Neuron (in vitro differentiated cells): ENCODE results near the gene PTPRU.

Source experiments
- H2AFZ ChIP-seq: one replicate; pipeline ENCODE4 v1.6.1; 2013; ENCODE audit warnings: low read depth, mild to moderate bottlenecking, inconsistent platforms, low read length, moderate library complexity
- H3K27me3 ChIP-seq: one replicate; pipeline ENCODE4 v1.6.1; 2013; ENCODE audit warnings: low read length; ENCODE audit not compliant: insufficient read depth
- H3K36me3 ChIP-seq: one replicate; pipeline ENCODE4 v1.6.1; 2013; ENCODE audit warnings: low read length; ENCODE audit not compliant: insufficient read depth
- H3K4me1 ChIP-seq: one replicate; pipeline ENCODE4 v1.6.1; 2013; ENCODE audit warnings: low read length; ENCODE audit not compliant: insufficient read depth
- H3K4me3 ChIP-seq: 2 replicates; pipeline ENCODE4 v1.5.1; 2013; ENCODE audit warnings: mild to moderate bottlenecking, low read length, moderate library complexity
- H3K9me3 ChIP-seq: one replicate; pipeline ENCODE4 v1.6.1; 2013; ENCODE audit warnings: low read length

The PTPRU gene

DNA sequence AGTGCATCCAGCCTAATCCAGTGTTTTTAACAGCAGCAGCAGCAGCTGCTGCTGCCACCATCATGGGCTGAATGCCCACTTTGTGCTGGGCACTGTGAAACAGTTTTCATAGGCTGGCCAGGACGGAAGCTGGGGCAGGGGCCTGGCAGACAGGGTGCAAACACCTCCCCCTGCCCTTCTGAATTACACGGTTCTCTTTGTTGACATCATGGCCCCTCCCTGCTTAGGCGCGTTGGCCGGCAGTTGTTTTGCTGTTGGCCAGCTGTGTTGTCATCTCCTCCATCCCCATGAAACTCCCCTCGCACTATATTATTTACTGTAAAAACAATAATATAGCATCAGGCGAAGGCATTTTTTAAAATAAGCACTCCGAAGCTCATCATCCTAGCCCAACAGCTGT, 33.1 kb downstream of the PTPRU start:
- Histone ChIP-seq H3K27me3 (no peaks in the 10 kb centered on the region), H3K4me1 (peaks cover 12% of the 10 kb centered on the region), H3K4me3 (no peak overlapping the region), H3K9me3 (no peaks in the 10 kb centered on the region), H2AFZ (no peak overlapping the region), H3K36me3 (no peaks in the 10 kb centered on the region)

DNA sequence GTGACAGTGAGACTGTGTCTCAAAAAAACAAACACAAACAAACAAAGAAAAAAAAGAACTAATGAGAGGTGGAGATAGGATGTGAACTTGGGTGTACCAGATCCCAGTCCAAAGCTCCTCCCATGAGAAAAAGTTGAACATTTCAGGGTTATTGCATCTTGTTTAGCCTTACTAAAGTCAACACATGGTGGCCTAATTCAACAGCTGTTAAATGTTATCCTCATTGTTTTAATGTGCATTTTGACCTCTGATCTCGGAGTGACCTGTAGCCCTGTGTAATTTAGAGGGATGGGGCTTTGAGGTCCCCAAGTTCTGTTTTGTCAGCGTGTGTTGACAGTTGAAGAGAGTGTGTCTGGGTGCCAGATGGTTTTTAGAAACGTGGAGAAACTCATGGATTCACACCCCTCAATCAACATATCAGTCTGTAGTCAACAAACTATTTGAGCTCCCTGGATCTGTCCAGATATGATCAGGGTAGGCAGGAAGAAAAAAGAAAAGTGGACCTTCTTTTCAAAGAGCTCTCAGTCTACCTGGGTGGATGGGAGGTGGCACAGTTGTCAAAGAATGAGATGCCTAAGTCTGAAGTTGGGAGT, 34.7 kb downstream of the PTPRU start:
- Histone ChIP-seq H2AFZ (no peak overlapping the region), H3K4me1 (peaks cover 12% of the 10 kb centered on the region), H3K9me3 (no peaks in the 10 kb centered on the region), H3K36me3 (no peaks in the 10 kb centered on the region), H3K4me3 (no peak overlapping the region), H3K27me3 (no peaks in the 10 kb centered on the region)

DNA sequence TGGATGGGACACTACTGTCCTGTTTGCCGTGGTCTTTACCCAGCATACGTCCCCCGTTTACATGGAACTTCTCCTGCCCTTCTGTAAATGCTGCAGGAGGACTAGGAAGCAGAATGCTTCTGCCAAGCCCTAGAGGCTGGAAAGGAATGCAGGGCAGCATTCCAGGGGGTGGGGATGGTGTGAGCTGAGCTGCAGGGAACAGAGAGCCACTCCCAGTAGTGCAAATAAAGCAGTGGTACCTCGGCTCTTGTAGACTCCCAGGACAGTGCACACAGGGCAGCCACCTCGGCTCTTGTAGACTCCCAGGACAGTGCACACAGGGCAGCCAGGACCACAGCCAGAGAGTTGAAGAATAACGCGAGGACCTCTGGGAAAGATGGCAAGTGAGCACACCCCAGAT, 35.4 kb downstream of the PTPRU start:
- H3K36me3 ChIP-seq = no peaks in the 10 kb centered on the region
- no peak overlapping the region for H2AFZ ChIP-seq
- no peaks in the 10 kb centered on the region for H3K27me3 ChIP-seq
- no peaks in the 10 kb centered on the region for H3K9me3 ChIP-seq
- H3K4me1 ChIP-seq = peaks cover 12% of the 10 kb centered on the region
- no peak overlapping the region for H3K4me3 ChIP-seq

DNA sequence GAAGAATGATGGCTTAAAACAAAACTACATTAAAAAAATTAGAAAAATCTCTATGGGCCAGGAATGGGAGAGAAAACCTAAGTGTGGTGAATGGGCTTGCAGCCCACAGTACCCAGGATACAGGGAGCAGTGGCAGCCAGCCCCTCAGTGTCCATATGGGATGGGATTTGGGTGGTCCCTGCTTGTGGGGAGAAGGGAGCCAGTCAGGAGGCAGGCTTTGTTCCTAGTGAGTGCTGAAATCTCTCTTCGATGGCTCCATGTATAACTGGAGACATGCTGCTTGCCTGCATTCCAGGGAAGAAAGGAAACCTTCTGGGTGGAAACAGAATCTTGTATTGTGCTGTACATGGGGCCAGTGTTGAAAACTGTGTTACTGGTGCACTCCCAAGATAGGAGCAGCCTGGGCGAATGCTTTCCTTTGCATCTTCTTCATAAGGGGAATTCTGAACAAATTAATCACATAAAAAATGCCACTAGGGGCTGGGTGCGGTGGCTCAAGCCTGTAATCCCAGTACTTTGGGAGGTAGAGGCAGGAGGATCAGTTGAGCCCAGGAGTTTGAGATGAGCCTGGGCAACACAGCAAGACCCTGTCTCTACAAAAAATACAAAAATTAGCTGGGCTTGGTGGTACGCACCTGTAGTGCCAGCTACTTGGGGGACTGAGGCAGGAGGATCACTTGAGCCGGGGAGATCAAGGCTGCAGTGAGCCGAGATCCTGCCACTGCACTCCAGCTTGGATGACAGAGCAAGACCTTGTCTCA, 36.0 kb downstream of the PTPRU start:
- Histone ChIP-seq H3K4me1 (peaks cover 12% of the 10 kb centered on the region), H3K9me3 (no peaks in the 10 kb centered on the region), H3K36me3 (no peaks in the 10 kb centered on the region), H3K4me3 (no peak overlapping the region), H3K27me3 (no peaks in the 10 kb centered on the region), H2AFZ (no peak overlapping the region)

GRCh38 chr1:29275435-29275834, 39.1 kb downstream of the PTPRU start:
- no peaks in the 10 kb centered on the region for H3K27me3 ChIP-seq
- no peak overlapping the region for H3K4me3 ChIP-seq
- H2AFZ ChIP-seq = no peak overlapping the region
- H3K36me3 ChIP-seq = no peaks in the 10 kb centered on the region
- no peaks in the 10 kb centered on the region for H3K9me3 ChIP-seq
- peaks cover 12% of the 10 kb centered on the region for H3K4me1 ChIP-seq

- no peaks in the 10 kb centered on the region for H3K36me3 ChIP-seq
- H3K4me3 ChIP-seq = no peak overlapping the region
- no peaks in the 10 kb centered on the region for H3K4me1 ChIP-seq
- H2AFZ ChIP-seq = no peak overlapping the region
- H3K9me3 ChIP-seq = no peaks in the 10 kb centered on the region
- no peaks in the 10 kb centered on the region for H3K27me3 ChIP-seq
These were observed 41.8 kb downstream of the PTPRU start for GRCh38 chr1:29278124-29278523.

DNA sequence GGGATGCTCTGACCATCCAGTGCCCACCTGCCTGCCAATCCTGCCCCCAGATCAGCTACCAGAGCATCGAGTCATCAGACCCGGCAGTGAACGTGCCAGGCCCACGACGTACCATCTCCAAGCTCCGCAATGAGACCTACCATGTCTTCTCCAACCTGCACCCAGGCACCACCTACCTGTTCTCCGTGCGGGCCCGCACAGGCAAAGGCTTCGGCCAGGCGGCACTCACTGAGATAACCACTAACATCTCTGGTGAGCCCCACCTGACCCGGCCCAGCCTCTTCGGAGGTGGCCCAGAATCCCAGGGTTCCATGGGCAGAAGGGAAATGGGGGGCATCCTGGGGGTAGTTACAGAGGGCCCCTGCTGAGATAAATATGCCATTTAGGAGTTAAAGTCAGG, 43.1 kb downstream of the PTPRU start:
- H3K9me3 ChIP-seq = no peaks in the 10 kb centered on the region
- no peak overlapping the region for H2AFZ ChIP-seq
- no peaks in the 10 kb centered on the region for H3K27me3 ChIP-seq
- H3K4me3 ChIP-seq = no peak overlapping the region
- H3K4me1 ChIP-seq = no peaks in the 10 kb centered on the region
- no peaks in the 10 kb centered on the region for H3K36me3 ChIP-seq

DNA sequence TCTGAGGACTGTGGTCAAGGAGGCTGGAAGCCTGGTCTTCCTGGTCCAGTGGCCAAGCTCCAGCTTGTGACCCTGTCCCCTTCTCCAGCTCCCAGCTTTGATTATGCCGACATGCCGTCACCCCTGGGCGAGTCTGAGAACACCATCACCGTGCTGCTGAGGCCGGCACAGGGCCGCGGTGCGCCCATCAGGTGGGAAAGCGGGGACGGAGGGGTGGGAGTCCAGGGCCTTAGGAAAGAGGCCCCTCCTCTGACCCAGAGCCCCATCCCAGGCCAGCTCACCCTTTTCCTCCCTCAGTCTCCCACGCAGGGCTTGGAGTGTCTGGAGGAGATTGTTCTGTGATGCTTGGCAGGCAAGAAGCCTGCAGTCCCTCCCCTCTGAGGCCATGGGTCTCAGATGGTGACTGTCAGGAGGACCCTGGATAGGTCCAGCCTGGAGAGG, 43.6 kb downstream of the PTPRU start:
- Histone ChIP-seq H3K9me3 (no peaks in the 10 kb centered on the region), H3K36me3 (no peaks in the 10 kb centered on the region), H3K27me3 (no peaks in the 10 kb centered on the region), H3K4me3 (no peak overlapping the region), H2AFZ (no peak overlapping the region), H3K4me1 (no peaks in the 10 kb centered on the region)

DNA sequence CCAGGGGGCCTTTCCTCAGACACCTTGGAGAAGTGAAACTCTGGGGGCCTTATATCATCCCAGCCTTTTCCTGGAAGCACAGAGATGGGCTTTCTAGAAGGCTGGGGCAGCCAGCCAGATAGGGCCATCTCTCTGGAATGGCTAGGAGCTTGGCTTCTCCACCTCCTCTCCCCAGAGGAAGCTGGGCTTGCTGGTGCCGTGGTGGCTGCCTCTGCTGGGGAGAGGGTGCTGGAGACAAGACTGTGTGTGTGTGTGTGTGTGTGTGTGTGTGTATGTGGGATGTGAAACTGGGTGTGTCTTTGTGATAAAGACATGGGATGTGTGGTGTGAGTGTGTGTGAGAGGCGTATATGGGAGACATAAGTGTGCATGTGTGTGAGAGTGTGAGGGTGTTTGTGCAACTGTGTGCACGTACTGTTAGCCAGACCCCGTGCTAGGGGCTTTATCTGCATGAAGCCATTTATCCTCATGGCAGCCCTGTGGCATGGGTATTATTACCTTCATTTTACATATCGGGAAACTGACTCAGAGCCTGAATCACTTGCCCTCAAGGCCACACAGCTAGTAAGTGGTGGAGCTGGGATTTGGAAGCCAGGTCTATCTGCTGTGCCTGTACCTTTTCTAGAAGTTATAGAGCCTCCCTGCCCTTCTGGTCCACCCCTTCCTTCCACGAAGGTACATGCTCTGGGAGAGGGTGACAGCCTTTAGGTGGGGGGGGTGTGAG, 44.2 kb downstream of the PTPRU start:
- no peak overlapping the region for H2AFZ ChIP-seq
- H3K9me3 ChIP-seq = no peaks in the 10 kb centered on the region
- no peaks in the 10 kb centered on the region for H3K27me3 ChIP-seq
- H3K36me3 ChIP-seq = no peaks in the 10 kb centered on the region
- no peak overlapping the region for H3K4me3 ChIP-seq
- H3K4me1 ChIP-seq = no peaks in the 10 kb centered on the region

- no peaks in the 10 kb centered on the region for H3K36me3 ChIP-seq
- H3K4me3 ChIP-seq = no peak overlapping the region
- no peaks in the 10 kb centered on the region for H3K9me3 ChIP-seq
- H2AFZ ChIP-seq = no peak overlapping the region
- H3K27me3 ChIP-seq = no peaks in the 10 kb centered on the region
- no peaks in the 10 kb centered on the region for H3K4me1 ChIP-seq
These were observed 45.2 kb downstream of the PTPRU start for GRCh38 chr1:29281571-29281970.

- no peaks in the 10 kb centered on the region for H3K36me3 ChIP-seq
- no peak overlapping the region for H2AFZ ChIP-seq
- H3K9me3 ChIP-seq = no peaks in the 10 kb centered on the region
- no peaks in the 10 kb centered on the region for H3K4me1 ChIP-seq
- H3K4me3 ChIP-seq = no peak overlapping the region
- no peaks in the 10 kb centered on the region for H3K27me3 ChIP-seq
These were observed 46.0 kb downstream of the PTPRU start for GRCh38 chr1:29282135-29282923.

- Histone ChIP-seq H2AFZ (no peak overlapping the region), H3K4me1 (no peaks in the 10 kb centered on the region), H3K9me3 (no peaks in the 10 kb centered on the region), H3K36me3 (no peaks in the 10 kb centered on the region), H3K4me3 (peak overlapping the region; percentile 15), H3K27me3 (no peaks in the 10 kb centered on the region)
These were observed 46.8 kb downstream of the PTPRU start for GRCh38 chr1:29282924-29283803.
